Keratinocyte (primary cell): Measurements from ENCODE around the gene CRPPA. TPM values are rescaled to one million over a fixed set of nuclear protein-coding genes. Genes with fewer than 3 reads are reported as not detected.

Experiments
- DNase-seq: peaks from one replicate; pipeline ENCODE4 v3.0.0-alpha.2; 2011; ENCODE audit warnings: low read depth, missing footprints, low spot score
- FAIRE-seq: peaks from 2 replicates; lab custom pipeline; 2011; peaks lifted over from hg19 to GRCh38; lab: Jason Lieb, UNC
- H2AFZ ChIP-seq: 2 replicates; pipeline ENCODE4 v1.6.0; 2012; ENCODE audit warnings: low read length, control low read depth, inconsistent platforms; ENCODE audit not compliant: control insufficient read depth
- H3K27ac ChIP-seq: 2 replicates; pipeline ENCODE4 v1.5.1; 2011; ENCODE audit warnings: low read length; ENCODE audit not compliant: control insufficient read depth, insufficient read depth
- H3K27me3 ChIP-seq: 3 replicates; pipeline ENCODE4 v1.6.0; 2011; ENCODE audit warnings: low read length; ENCODE audit not compliant: control insufficient read depth, insufficient read depth; ENCODE audit errors: extremely low read depth
- H3K36me3 ChIP-seq, 2 experiments: 2 replicates in 1 of 2; 3 replicates in 1 of 2; pipeline ENCODE4 v1.5.1; 2011; ENCODE audit warnings: low read length in 2 of 2, mild to moderate bottlenecking in 1 of 2; ENCODE audit not compliant: control insufficient read depth in 2 of 2, insufficient read depth in 2 of 2; ENCODE audit errors: extremely low read depth in 1 of 2
- H3K4me1 ChIP-seq: 3 replicates; pipeline ENCODE4 v1.5.1; 2011; ENCODE audit warnings: low read length; ENCODE audit not compliant: control insufficient read depth, insufficient read depth; ENCODE audit errors: extremely low read depth
- H3K4me2 ChIP-seq: 3 replicates; pipeline ENCODE4 v1.6.0; 2011; ENCODE audit warnings: low read depth, low read length; ENCODE audit not compliant: control insufficient read depth, insufficient read depth; ENCODE audit errors: extremely low read depth
- H3K4me3 ChIP-seq, 3 experiments: fragments of 200-600 bp in 1 of 3; sonication (generic) in 1 of 3; 2 replicates in 2 of 3; 3 replicates in 1 of 3; pipeline ENCODE4 v1.5.1; 2011 to 2016; ENCODE audit warnings: low read length in 3 of 3, mild to moderate bottlenecking in 3 of 3, control low read depth in 2 of 3, inconsistent platforms in 1 of 3, low read depth in 1 of 3, mixed read lengths in 1 of 3, mixed run types in 1 of 3, moderate library complexity in 1 of 3; ENCODE audit not compliant: control insufficient read depth in 2 of 3, insufficient read depth in 2 of 3; ENCODE audit errors: extremely low read depth in 1 of 3
- H3K79me2 ChIP-seq: 2 replicates; pipeline ENCODE4 v1.6.0; 2012; ENCODE audit warnings: low read length; ENCODE audit not compliant: control insufficient read depth, insufficient read depth
- H3K9ac ChIP-seq: 3 replicates; pipeline ENCODE4 v1.6.0; 2011; ENCODE audit warnings: low read length; ENCODE audit not compliant: control insufficient read depth, insufficient read depth; ENCODE audit errors: extremely low read depth
- H3K9me1 ChIP-seq: 3 replicates; pipeline ENCODE4 v1.6.0; 2011; ENCODE audit warnings: low read length; ENCODE audit not compliant: control insufficient read depth, insufficient read depth; ENCODE audit errors: extremely low read depth
- H3K9me3 ChIP-seq: 2 replicates; pipeline ENCODE4 v1.5.1; 2012; ENCODE audit warnings: low read depth, low read length; ENCODE audit not compliant: control insufficient read depth
- H4K20me1 ChIP-seq: 3 replicates; pipeline ENCODE4 v1.6.0; 2011; ENCODE audit warnings: low read length; ENCODE audit not compliant: control insufficient read depth, insufficient read depth; ENCODE audit errors: extremely low read depth
- EZH2 ChIP-seq: IDR thresholded peaks from one replicate; pipeline ENCODE4 v1.6.1; 2012; ENCODE audit warnings: inconsistent platforms, mild to moderate bottlenecking, low read length, moderate library complexity
- dilution Hi-C: fragments of 300-500 bp; cut with MboI; formaldehyde crosslinking; loops from one replicate; pipeline ENCODE4 v1.7.0; 2020; ENCODE audit warnings: low sequenced_read_pairs; ENCODE audit not compliant: extremely low pct_ligation_motif_present
- polyA plus RNA-seq, 5 experiments: library from polyadenylated mRNA; depleted of rRNA in 3 of 5; stranded (reverse) in 3 of 5; stranded (forward) in 1 of 5; unstranded in 1 of 5; fragments of >200 nt; gene quantifications; 1 replicate in 1 of 5; 2 replicates in 3 of 5; 3 replicates in 1 of 5; pipeline versions ENCODE4 v1.2.1 to v1.2.3, GENCODE V29; 2011 to 2012; ENCODE audit warnings: missing spikeins in 2 of 5, low read depth in 1 of 5, low replicate concordance in 1 of 5
- TF ChIP-seq, protein P1 (sequence below), 3 experiments: IDR thresholded peaks in 1 of 3; conservative IDR thresholded peaks in 1 of 3; optimal IDR thresholded peaks in 1 of 3; 2 replicates in 2 of 3; 3 replicates in 1 of 3; pipeline versions ENCODE3 to v1.5.1; 2011; ENCODE audit warnings: low read length in 3 of 3, mild to moderate bottlenecking in 3 of 3, moderate library complexity in 2 of 3, control low read depth in 1 of 3, inconsistent platforms in 1 of 3; ENCODE audit not compliant: insufficient read depth in 2 of 3; ENCODE audit errors: extremely low read depth in 1 of 3

Gene CRPPA
- polyA plus RNA-seq, 1 donor (not counting 4 experiments of a cell fraction or from before 2014, with no cell fraction given): 0.51 TPM

- Histone ChIP-seq H3K27me3 (no peaks in the 10 kb centered on the region), H3K9me3 (no peaks in the 10 kb centered on the region), H3K27ac (no peak overlapping the region), H4K20me1 (no peaks in the 10 kb centered on the region), H3K9me1 (no peaks in the 10 kb centered on the region), H3K4me1 (no peaks in the 10 kb centered on the region), H3K79me2 (no peaks in the 10 kb centered on the region), H3K9ac (no peak overlapping the region), H2AFZ (no peak overlapping the region), H3K4me3 (no peak overlapping the region), H3K36me3 (no peaks in the 10 kb centered on the region), H3K4me2 (no peak overlapping the region)
- dilution Hi-C loops: no loop called here
- no peak for DNase-seq
- no peak for FAIRE-seq
- TF ChIP-seq, protein P1, sequence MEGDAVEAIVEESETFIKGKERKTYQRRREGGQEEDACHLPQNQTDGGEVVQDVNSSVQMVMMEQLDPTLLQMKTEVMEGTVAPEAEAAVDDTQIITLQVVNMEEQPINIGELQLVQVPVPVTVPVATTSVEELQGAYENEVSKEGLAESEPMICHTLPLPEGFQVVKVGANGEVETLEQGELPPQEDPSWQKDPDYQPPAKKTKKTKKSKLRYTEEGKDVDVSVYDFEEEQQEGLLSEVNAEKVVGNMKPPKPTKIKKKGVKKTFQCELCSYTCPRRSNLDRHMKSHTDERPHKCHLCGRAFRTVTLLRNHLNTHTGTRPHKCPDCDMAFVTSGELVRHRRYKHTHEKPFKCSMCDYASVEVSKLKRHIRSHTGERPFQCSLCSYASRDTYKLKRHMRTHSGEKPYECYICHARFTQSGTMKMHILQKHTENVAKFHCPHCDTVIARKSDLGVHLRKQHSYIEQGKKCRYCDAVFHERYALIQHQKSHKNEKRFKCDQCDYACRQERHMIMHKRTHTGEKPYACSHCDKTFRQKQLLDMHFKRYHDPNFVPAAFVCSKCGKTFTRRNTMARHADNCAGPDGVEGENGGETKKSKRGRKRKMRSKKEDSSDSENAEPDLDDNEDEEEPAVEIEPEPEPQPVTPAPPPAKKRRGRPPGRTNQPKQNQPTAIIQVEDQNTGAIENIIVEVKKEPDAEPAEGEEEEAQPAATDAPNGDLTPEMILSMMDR (optimal IDR thresholded peaks at IDR 0.05 in 1 of 3, IDR thresholded peaks at IDR 0.05 in 1 of 3, conservative IDR thresholded peaks at IDR 0.05 in 1 of 3; ENCODE audit: extremely low read depth in 1 of 3, insufficient read depth in 2 of 3, low read length in 3 of 3): no peak
- no peak for TF ChIP-seq EZH2
Measured at GRCh38 chr7:16409777-16410176, 11.6 kb downstream of the CRPPA start.

DNA sequence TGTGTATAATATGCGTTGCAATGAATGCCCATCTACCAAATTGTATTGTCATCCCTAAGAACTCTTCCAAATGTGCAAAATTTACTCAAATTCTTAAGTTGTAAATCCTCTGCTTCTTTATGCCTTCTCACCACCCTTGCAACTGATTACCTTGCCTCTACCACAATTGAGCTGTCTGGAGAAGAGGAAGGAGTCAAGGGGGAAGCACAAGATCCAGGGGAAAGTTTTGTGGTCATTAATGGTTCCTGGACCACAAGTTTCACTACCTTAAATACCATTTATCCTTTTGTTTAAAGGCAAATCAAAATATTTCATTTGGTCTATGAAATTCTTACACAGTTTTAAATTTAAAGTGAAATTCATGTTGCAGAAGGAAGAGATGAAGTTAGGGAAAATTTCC lies 16.7 kb downstream of the CRPPA start:
- no peaks in the 10 kb centered on the region for H3K4me1 ChIP-seq
- no peak for TF ChIP-seq EZH2
- TF ChIP-seq, protein P1 (optimal IDR thresholded peaks at IDR 0.05 in 1 of 3, IDR thresholded peaks at IDR 0.05 in 1 of 3, conservative IDR thresholded peaks at IDR 0.05 in 1 of 3; ENCODE audit: extremely low read depth in 1 of 3, insufficient read depth in 2 of 3, low read length in 3 of 3): no peak
- H2AFZ ChIP-seq: no peak overlapping the region
- H3K9me3 ChIP-seq: peaks cover 9% of the 10 kb centered on the region
- no peaks in the 10 kb centered on the region for H3K79me2 ChIP-seq
- no peaks in the 10 kb centered on the region for H4K20me1 ChIP-seq
- FAIRE-seq: no peak
- no peak overlapping the region for H3K27ac ChIP-seq
- no peaks in the 10 kb centered on the region for H3K27me3 ChIP-seq
- no peaks in the 10 kb centered on the region for H3K36me3 ChIP-seq
- dilution Hi-C loops: no loop called here
- no peaks in the 10 kb centered on the region for H3K9me1 ChIP-seq
- no peak overlapping the region for H3K9ac ChIP-seq
- H3K4me3 ChIP-seq: no peak overlapping the region
- H3K4me2 ChIP-seq: no peak overlapping the region
- no peak for DNase-seq
